ENCODE results near the gene C1orf21. TPM values are rescaled to one million over a fixed set of nuclear protein-coding genes. Genes with fewer than 3 reads are reported as not detected.

C1orf21 gene, protein sequence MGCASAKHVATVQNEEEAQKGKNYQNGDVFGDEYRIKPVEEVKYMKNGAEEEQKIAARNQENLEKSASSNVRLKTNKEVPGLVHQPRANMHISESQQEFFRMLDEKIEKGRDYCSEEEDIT
- 19.2 and 25.3 TPM in 2 replicates for total RNA-seq

GRCh38 chr1:184386312-184387068 lies at the start of gene C1orf21:
C1orf21 (plus strand) TSS chr1:184387029; CDS start chr1:184477510, 90,481 bp downstream.

Measured in dermis lymphatic vessel endothelial cell (primary cell).